DMS53 treated with DMSO at 0.1 percent for 48 hours (cell line): ENCODE results near the gene TENT5C.

Experiments
- DNase-seq: peaks from one replicate; lab custom pipeline; 2025; ENCODE audit not compliant: unreplicated experiment; lab: John Stamatoyannopoulos, UW

The TENT5C gene

GRCh38 chr1:117612517-117613248 lies 6.8 kb downstream of the TENT5C start:
- no peak for DNase-seq

DNA sequence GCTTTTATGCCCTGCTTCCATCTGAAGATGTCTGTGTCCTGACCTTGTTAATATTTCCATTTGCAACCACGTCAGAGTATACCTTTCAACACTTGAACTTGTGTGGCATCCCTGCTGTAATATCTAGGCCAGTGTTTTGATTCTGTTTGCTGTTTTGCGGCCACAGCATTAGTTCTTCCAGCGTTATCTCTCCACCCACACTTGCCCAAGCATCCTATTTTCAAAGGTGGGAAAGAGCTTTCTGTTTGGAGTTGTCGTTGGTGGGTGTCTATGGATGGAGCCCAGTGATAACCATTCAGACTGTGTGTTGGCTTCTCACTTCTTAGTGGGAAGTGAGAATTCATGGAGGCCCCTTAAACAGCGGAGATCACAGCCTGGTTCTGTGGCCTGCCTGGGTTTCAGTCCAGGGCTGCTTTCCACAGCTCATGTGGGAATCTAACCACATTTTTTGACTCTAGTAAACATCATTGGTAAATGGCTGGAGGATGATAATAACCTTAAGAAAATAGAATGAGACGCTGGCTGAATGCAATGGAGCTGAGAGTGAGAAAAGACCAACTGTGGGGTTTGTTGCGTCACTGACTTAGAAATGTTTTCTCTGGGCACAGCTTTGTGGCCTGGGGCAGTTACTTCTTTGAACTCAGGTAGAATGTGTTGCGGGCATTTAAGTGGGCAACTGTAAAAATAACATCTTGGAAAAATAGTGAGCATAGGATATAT lies 7.6 kb downstream of the TENT5C start:
- no peak for DNase-seq

DNA sequence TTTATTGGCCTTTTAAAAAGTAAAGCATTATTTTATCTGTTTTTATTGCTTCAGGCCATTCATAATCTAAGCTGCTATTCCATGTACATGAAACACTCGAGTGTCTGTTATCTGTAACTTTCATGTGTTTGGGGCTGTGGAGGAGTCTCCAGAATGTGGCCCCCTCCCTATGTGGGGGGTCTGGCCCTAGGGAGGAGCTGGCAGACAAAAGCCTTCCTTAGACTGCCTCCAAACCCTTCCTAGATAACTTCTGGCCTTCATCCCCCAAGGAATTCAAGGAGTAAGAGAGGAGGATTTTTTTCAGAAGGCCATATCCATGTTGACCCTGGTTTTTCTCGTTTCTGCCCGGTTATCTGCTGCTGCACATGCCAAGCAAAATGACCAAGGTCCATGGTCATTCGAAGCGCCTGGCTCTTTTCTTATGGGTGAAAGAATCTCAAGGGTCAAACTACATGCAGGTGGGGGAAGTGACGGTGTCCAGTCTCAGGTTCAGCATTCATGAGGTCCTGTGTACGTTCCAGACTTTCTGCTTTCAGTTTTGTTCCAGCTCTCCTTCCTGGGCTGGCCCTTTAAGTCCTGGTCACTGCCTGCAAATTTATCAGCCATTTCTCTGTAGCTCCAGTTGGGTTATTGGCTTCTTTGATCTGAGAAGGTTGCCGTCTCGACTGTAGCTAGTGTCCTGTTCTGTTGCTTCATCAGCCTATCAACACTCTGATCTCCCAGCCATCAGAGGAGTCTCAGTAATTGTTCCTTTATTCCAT lies 8.3 kb downstream of the TENT5C start:
- DNase-seq, result no peak

DNA sequence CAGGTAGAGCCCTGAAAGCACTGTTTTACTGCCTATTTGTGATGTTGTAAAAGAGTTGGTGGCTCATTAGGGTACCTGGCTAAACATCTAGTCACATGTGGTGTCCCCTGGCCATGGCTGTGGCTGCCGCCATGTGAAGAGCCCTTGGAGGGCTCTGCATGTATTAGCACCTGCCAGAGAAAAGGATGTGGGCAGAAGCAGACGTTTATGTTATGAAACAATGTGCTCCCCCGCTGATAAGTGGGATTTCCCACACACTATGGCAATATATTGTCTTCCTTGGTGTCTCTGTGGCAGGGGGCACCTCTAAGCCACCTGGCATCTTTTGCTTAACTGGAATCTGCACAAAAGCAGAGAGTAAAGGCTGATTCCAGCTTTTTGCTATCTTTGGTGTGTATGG lies 9.6 kb downstream of the TENT5C start:
- DNase-seq, result no peak

- DNase-seq, result no peak
Observed at GRCh38 chr1:117616356-117616755, 10.5 kb downstream of the TENT5C start.

- no peak for DNase-seq
Observed at GRCh38 chr1:117616967-117617366, 11.1 kb downstream of the TENT5C start.

- DNase-seq, result no peak
Observed at GRCh38 chr1:117618450-117619122, 12.7 kb downstream of the TENT5C start.

- DNase-seq, result no peak
Observed at GRCh38 chr1:117620440-117620839, 14.6 kb downstream of the TENT5C start.

- no peak for DNase-seq
Observed at GRCh38 chr1:117621316-117621715, 15.5 kb downstream of the TENT5C start.

GRCh38 chr1:117622726-117623125 lies 16.9 kb downstream of the TENT5C start:
- DNase-seq, result no peak

DNA sequence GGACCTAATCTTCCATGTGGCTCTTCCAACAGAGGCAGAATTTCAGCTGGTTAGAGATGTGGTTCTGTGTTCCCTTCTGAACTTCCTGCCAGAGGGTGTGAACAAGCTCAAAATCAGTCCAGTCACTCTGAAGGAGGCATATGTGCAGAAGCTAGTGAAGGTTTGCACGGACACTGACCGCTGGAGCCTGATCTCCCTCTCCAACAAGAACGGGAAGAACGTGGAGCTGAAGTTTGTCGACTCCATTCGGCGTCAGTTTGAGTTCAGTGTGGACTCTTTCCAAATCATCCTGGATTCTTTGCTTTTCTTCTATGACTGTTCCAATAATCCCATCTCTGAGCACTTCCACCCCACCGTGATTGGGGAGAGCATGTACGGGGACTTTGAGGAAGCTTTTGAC lies 17.3 kb downstream of the TENT5C start:
- no peak for DNase-seq

DNA sequence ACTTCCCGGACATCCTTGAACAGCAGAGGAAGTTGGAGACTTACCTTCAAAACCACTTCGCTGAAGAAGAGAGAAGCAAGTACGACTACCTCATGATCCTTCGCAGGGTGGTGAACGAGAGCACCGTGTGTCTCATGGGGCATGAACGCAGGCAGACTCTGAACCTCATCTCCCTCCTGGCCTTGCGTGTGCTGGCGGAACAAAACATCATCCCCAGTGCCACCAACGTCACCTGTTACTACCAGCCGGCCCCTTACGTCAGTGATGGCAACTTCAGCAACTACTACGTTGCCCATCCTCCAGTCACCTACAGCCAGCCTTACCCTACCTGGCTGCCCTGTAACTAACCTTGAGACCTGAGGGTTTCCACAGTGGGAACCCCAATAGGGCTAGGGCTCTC lies 17.9 kb downstream of the TENT5C start:
- no peak for DNase-seq

- DNase-seq, result peak; percentile 25
Observed at GRCh38 chr1:117627546-117628130, 21.8 kb downstream of the TENT5C start.

DNA sequence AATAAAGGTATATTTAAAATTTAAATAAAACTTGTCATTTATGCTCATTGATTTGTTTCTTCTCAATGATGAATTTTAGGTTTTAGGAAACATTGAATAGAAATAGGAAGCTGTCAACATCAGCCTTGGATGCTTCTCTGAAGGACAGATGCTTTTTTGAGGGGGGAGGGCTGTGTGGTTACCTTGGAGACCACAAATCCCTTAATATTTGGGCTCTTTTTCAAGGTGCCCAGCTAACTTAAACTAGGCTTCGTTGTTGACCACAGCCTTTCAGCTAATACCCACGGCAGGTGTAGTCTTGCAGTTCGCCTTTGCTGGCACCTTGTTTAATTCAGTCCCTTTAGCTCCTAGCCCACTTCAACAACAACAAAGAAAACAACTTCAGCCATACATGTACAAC lies 22.5 kb downstream of the TENT5C start:
- no peak for DNase-seq

DNA sequence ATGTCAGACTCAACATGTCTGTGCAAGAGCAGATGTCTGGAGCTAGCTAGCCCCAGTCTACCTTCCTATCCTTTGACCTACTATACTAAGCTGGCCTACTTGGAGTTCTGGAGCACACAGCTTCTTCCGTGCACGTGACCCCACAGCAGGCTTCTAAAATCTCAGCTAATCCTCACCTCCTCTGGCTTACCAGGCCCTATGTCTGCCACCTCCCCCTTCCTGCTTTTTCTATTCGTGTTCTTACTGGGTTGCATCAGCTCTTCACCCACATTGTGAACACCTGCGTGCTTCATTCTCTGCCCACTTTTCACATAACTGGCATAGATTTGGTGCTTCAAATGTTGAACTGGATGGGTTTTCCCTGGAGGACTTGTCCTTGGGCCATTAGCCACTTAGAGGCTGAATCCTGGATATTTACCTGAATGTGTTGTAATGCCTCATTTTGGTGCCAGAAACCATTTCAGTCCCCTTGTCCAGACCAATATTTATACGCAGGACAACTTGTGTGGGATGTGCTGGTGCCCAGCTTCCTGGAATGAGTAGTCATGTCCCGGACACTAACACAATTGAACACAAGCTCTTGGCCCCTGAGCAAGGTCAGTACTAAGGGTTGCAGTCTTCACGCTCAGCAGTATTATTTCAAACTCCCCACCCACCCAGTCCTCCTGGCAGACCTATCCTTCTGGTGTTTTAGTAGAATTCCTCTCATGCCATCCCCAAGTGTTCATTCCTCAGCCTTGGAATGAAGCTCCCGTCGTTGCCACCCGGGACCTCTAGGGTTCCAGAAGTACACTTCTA lies 24.0 kb downstream of the TENT5C start:
- no peak for DNase-seq

DNA sequence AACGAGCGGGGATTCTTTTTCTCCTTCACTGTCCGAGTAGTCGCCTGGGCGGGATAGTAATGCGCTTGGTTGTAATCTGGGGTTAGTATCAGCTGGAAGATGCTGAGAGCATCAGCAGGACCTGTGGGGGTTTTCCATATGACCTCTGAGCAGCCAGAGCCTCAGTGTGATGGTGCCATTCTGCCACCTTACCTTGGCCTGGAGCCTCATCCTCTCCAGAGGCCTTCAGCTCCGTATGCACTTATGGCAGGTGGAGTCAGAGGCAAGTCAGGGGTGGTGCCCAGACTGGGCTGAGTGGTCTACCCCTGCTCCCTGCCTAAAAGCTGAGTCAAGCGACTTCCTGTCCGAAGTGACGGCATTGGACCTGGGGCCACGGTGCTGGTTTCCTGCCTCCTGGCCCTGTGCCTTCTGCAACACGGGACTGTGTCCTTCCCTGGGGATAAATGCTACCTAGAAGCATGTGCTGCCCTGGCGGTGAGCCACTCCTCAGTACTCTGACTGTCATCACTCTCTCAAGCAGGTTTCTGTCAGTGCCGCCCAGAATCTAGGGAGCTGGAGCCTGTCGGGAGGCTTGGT lies 24.7 kb downstream of the TENT5C start:
- DNase-seq, result no peak

DNA sequence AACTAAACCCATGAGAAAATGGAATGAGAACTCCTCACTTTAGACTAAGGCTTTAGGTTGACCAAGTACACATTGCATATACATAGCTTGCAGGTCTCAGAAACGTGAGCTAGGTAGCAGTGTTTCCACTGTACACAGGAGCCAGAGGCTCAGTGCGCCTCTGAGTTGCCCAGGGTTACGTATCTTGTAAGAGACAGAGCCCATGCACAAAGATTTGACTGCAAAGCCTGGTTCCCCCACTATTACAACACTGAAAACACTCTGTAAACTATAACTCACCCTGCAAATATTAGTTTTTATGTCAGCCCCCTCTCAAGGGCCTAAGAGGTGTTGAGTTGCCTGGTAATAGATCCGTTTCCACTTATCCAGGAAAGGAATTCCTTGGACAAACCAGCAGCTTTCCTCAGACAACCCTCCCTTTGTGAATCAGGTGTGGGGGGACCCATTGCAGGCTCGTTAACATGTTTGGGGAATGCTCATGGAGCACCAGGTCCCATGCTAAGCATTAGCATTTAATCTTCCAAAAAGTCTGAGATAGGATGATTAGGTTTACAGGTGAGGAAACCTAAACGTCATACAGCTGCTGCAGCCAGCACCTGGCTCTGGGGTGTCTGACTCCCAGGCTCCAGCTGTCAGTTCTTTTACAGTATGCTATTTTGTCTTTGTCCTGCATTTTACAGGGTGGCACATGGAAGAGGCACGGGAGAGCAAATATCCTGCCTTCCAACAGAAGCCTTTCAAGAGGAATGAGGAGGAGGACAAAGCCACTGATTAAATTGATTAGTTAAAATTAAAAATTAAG lies 25.7 kb downstream of the TENT5C start:
- peak; percentile 57 for DNase-seq

DNA sequence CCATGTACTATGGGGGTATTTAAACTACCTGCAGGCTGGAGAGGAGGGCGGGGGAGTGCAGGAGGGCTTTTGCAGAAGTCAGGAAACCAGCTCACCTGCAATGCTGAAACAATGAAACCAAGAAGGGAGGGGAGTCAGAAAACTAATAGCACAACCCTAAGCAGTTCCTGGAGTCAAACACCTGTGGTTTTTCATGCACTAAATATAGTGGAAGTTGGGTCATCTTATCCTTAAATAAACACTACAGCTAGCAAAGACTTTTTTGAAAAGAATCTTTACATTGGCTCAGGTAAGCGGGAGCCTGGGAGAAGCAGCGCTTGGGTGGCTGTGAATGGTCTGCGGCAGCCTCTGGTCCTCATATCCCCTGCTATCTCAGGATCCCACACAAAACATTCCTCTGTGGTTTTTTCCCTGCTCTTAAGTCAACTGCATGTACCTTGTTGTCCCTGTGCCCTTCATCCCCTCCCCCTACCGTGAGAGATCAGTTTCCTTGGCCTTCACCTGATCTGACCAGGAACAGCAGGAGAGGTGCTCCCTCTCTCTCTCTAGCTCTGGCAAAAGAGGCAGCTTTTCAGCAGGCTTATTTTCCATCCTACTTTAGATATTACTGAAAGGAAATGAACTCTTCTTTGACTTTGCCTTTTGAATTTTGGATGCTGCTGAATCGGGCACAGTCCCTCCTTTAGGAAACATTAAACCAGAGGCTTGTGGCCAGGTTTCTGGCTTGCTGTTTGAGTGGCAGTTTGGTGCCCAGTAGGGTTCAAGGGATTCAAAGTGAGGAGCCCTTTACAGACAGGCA lies 26.6 kb downstream of the TENT5C start:
- peak; percentile 61 for DNase-seq

- no peak for DNase-seq
Observed at GRCh38 chr1:117633068-117633345, 27.2 kb downstream of the TENT5C start.
